Measurements from ENCODE around the gene SNRNP27. TPM values are rescaled to one million over a fixed set of nuclear protein-coding genes. Genes with fewer than 3 reads are reported as not detected.
"Not testable (repeated sequence)": the region's sequence is repeated elsewhere in the genome, so short reads cannot be mapped to it uniquely, and the experiment has no call there.

Gene SNRNP27
- total and polyA plus RNA-seq, 2 experiments from 2014 or later = 86.7 to 113 TPM

DNA sequence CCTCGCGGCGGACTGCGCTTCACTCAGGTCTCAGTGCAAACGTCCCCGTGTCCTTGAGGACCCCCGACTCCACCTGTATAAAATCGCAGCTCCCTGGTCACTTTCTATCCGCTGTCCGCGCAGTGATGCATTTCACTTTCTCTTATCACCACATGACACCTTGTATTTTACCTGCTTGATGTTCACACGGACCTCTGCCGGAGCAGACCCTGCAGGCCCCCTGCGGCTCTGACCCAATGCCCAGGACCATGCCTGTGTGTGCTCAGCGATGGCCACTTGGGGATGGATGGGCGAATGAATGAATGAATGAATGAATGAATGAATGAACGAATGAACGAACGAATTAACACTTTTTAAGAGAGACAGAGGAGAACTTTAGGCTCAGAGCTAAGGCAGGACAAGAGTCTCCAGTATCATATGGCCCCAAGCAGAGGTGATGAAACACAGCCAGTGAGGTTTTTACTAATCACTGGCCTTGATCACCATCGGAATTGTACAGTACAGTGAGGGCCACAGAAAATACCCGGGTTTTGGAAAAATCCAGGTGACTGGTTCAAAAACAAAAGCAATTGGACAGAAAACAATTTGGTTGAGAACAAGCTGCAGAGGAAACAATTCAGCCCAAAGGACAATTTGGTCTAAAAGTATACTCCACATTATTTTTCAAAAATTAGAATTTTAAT lies 55.3 kb downstream of the SNRNP27 start:
- TF ChIP-seq, protein P1, sequence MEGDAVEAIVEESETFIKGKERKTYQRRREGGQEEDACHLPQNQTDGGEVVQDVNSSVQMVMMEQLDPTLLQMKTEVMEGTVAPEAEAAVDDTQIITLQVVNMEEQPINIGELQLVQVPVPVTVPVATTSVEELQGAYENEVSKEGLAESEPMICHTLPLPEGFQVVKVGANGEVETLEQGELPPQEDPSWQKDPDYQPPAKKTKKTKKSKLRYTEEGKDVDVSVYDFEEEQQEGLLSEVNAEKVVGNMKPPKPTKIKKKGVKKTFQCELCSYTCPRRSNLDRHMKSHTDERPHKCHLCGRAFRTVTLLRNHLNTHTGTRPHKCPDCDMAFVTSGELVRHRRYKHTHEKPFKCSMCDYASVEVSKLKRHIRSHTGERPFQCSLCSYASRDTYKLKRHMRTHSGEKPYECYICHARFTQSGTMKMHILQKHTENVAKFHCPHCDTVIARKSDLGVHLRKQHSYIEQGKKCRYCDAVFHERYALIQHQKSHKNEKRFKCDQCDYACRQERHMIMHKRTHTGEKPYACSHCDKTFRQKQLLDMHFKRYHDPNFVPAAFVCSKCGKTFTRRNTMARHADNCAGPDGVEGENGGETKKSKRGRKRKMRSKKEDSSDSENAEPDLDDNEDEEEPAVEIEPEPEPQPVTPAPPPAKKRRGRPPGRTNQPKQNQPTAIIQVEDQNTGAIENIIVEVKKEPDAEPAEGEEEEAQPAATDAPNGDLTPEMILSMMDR (IDR thresholded peaks at IDR 0.05; ENCODE audit: low read depth, low read length) = no peak
- H3K27ac ChIP-seq = no peak overlapping the region
- no peaks in the 10 kb centered on the region for H3K36me3 ChIP-seq
- no peaks in the 10 kb centered on the region for H3K27me3 ChIP-seq
- no peaks in the 10 kb centered on the region for H3K4me1 ChIP-seq (ENCODE audit: low read depth)
- no peaks in the 10 kb centered on the region for H3K9me3 ChIP-seq (ENCODE audit: low read depth)
- no peak overlapping the region for H3K4me3 ChIP-seq
- DNase-seq (ENCODE audit: low read depth in 1 of 2, low spot score in 1 of 2) = no peak

DNA sequence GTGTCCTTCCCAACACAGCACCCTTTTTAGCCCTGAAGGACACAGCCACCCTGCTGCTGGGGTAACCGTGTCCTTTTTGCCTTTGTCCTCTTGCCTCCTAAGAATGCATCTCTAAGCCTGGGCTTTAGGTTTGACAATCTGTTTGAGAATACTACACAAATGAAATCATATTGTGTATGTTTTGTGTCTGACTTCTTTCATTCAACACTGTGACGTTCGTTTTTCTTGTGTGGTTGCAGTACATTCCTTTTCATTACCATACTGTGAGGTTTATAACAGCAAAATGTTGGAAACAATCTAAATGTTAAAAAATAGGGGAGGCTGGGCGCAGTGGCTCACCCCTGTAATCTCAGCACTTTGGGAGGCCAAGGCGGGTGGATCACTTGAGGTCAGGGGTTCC lies 56.5 kb downstream of the SNRNP27 start:
- Histone ChIP-seq H3K36me3 (no peaks in the 10 kb centered on the region), H3K4me1 (ENCODE audit: low read depth) (no peaks in the 10 kb centered on the region), H3K27me3 (no peaks in the 10 kb centered on the region), H3K9me3 (ENCODE audit: low read depth) (no peaks in the 10 kb centered on the region), H3K4me3 (no peak overlapping the region), H3K27ac (no peak overlapping the region)
- no peak for DNase-seq (ENCODE audit: low read depth in 1 of 2, low spot score in 1 of 2)
- TF ChIP-seq, protein P1 (IDR thresholded peaks at IDR 0.05; ENCODE audit: low read depth, low read length) = no peak

DNA sequence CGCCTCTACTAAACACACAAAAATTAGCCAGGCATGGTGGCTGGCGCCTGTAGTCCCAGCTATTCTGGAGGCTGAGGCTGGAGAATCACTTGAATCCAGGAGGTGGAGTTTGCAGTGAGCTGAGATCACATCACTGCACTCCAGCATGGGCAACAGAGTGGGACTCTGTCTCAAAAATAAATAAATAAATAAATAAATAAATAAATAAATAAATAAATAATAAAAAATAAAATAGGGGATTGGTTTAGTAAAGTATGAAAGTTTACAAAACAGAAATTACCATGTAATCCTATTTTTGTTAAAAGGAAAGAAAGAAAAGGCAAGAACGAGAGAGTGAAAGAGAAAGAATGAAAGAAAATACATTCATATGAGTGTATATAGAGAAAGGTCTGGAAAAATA lies 56.9 kb downstream of the SNRNP27 start:
- H3K4me1 ChIP-seq (ENCODE audit: low read depth); H3K4me3 ChIP-seq; H3K27me3 ChIP-seq; DNase-seq (ENCODE audit: low read depth in 1 of 2, low spot score in 1 of 2); H3K36me3 ChIP-seq; H3K9me3 ChIP-seq (ENCODE audit: low read depth); H3K27ac ChIP-seq: not testable (repeated sequence)

DNA sequence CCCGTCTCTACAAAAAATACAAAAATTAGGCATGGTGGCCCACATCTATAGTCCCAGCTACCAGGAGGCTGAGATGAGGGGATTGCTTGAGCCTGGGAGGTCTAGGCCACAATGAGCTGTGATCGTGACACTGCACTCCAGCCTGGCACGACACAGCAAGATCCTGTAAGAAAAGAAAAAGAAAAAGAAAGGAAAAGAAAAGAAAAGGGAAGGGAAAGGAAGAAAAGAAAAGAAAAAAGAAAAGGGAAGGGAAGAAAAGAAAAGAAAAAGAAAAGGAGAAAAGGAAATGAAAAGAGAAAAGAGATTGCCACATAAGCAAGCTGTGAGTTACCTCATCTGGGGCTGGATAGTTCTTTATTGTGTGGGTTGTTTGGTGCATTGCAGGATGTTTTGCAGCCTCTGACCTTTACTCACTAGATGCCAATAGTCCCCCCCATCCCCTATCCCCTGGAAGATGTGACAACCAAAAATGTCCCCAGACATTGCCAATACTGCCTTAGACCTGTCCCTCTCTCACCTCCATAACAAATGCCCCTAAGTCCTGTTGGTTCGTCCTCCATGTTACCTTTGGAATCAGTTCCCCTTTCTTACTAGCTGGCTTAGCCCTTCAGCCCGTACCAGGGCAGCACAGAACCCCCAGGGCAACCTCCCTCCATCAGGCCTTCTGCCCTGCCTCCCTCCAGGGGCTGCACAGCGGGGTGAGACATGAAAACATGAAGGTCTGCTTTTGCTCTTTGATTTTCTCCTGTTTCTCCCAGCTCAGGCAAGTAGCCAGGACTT lies 58.8 kb downstream of the SNRNP27 start:
- Histone ChIP-seq H3K27ac (no peak overlapping the region), H3K36me3 (no peaks in the 10 kb centered on the region), H3K4me1 (ENCODE audit: low read depth) (no peaks in the 10 kb centered on the region), H3K4me3 (no peak overlapping the region), H3K27me3 (no peaks in the 10 kb centered on the region), H3K9me3 (ENCODE audit: low read depth) (no peaks in the 10 kb centered on the region)
- TF ChIP-seq, protein P1 (IDR thresholded peaks at IDR 0.05; ENCODE audit: low read depth, low read length) = no peak
- DNase-seq (ENCODE audit: low read depth in 1 of 2, low spot score in 1 of 2) = no peak

DNA sequence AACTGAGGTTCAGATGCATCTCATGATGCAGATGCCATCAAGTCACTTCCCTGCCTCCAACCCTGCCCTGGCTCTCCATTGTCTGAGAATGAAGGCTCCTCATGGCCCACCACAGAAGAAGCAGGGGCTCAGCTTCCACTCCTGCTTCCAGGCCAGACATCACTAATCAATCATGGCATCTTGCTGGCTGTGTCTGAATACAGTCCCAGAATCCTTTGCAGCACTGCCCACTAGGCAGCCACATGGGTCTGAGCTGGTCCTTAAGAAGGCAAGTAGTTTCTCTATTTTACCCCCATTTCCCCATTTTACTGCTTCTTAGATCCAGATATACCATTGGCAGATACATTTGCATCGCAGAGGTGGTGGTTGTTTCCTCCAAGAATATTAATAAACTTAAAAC lies 60.3 kb downstream of the SNRNP27 start:
- no peaks in the 10 kb centered on the region for H3K36me3 ChIP-seq
- no peak for DNase-seq (ENCODE audit: low read depth in 1 of 2, low spot score in 1 of 2)

More for the DNA sequence above, 60.3 kb downstream of the SNRNP27 start:
- no peak overlapping the region for H3K27ac ChIP-seq
- no peak overlapping the region for H3K4me3 ChIP-seq
- H3K27me3 ChIP-seq = no peaks in the 10 kb centered on the region
- H3K4me1 ChIP-seq (ENCODE audit: low read depth) = no peaks in the 10 kb centered on the region
- TF ChIP-seq, protein P1 (IDR thresholded peaks at IDR 0.05; ENCODE audit: low read depth, low read length) = no peak
- H3K9me3 ChIP-seq (ENCODE audit: low read depth) = no peaks in the 10 kb centered on the region

Other genes starting within 250 kb of the SNRNP27 start
- 11.0 and 18.0 TPM in 2 replicates for gene ANXA4, start 151.8 kb upstream of the SNRNP27 start, total RNA-seq
- gene ANXA4, start 151.8 kb upstream of the SNRNP27 start, polyA plus RNA-seq = 27.2 and 36.1 TPM in 2 replicates
- 20.6 and 46.5 TPM in 2 replicates for gene GMCL1, start 64.3 kb upstream of the SNRNP27 start, total RNA-seq
- gene GMCL1, start 64.3 kb upstream of the SNRNP27 start, polyA plus RNA-seq = 13.2 and 22.8 TPM in 2 replicates
- 2.8 and 3.6 TPM in 2 replicates for gene MXD1, start 21.2 kb downstream of the SNRNP27 start, total RNA-seq
- gene MXD1, start 21.2 kb downstream of the SNRNP27 start, polyA plus RNA-seq = 6.5 and 10.0 TPM in 2 replicates
- 3.8 TPM in 2 replicates for gene ASPRV1, start 67.7 kb downstream of the SNRNP27 start, total RNA-seq
- gene ASPRV1, start 67.7 kb downstream of the SNRNP27 start, polyA plus RNA-seq = 1.6 and 4.2 TPM in 2 replicates
- 87.9 and 127 TPM in 2 replicates for gene PCBP1, start 193.5 kb downstream of the SNRNP27 start, total RNA-seq
- 152 and 166 TPM in 2 replicates for gene PCBP1, start 193.5 kb downstream of the SNRNP27 start, polyA plus RNA-seq

All from cardiac muscle cell (in vitro differentiated cells and primary cell).